GM18507 (cell line): ENCODE measurements around the gene HMGN5.

Experiments
- DNase-seq: peaks from one replicate; pipeline ENCODE4 v3.0.0; 2011; ENCODE audit warnings: low read depth; ENCODE audit not compliant: insufficient read length; ENCODE audit errors: extremely low spot score
- FAIRE-seq: peaks from 2 replicates; lab custom pipeline; 2011; peaks lifted over from hg19 to GRCh38; lab: Jason Lieb, UNC

Gene HMGN5

GRCh38 chrX:81201671-81202455 lies at the start of gene HMGN5, which contains the start of gene SH3BGRL:
HMGN5 (minus strand) TSS chrX:81201913; CDS start chrX:81121549, 80,364 bp downstream.
SH3BGRL (plus strand) TSS chrX:81202102; CDS start chrX:81202201, 99 bp downstream.
- peak; percentile 73 for FAIRE-seq
- peak; percentile 22 for DNase-seq

GRCh38 chrX:81241753-81242152 lies 40.0 kb upstream of the HMGN5 start:
- no peak for DNase-seq
- FAIRE-seq, result no peak

- FAIRE-seq, result no peak
- no peak for DNase-seq
Measured at GRCh38 chrX:81240701-81241331, 39.1 kb upstream of the HMGN5 start.

- DNase-seq, result no peak
- no peak for FAIRE-seq
Measured at GRCh38 chrX:81238166-81238565, 36.5 kb upstream of the HMGN5 start.

GRCh38 chrX:81237516-81237915 lies 35.8 kb upstream of the HMGN5 start:
- FAIRE-seq, result no peak
- DNase-seq, result no peak

GRCh38 chrX:81232218-81232617 lies 30.5 kb upstream of the HMGN5 start:
- FAIRE-seq (no peak), DNase-seq (no peak)

- DNase-seq (no peak), FAIRE-seq (no peak)
Measured at GRCh38 chrX:81231476-81231875, 29.8 kb upstream of the HMGN5 start.

GRCh38 chrX:81229901-81230300 lies 28.2 kb upstream of the HMGN5 start:
- DNase-seq (no peak), FAIRE-seq (no peak)

- no peak for FAIRE-seq
Measured at GRCh38 chrX:81229229-81229628, 27.5 kb upstream of the HMGN5 start.

GRCh38 chrX:81215685-81216084 lies 14.0 kb upstream of the HMGN5 start:
- DNase-seq (no peak), FAIRE-seq (no peak)

More at GRCh38 chrX:81229229-81229628, 27.5 kb upstream of the HMGN5 start:
- DNase-seq, result no peak

GRCh38 chrX:81208916-81209315 lies 7.2 kb upstream of the HMGN5 start:
- DNase-seq, result no peak
- no peak for FAIRE-seq

- FAIRE-seq (no peak), DNase-seq (no peak)
Measured at GRCh38 chrX:81206476-81206875, 4.8 kb upstream of the HMGN5 start.

GRCh38 chrX:81205551-81205950 lies 3.8 kb upstream of the HMGN5 start:
- FAIRE-seq, result no peak
- DNase-seq, result no peak

- FAIRE-seq, result no peak
Measured at GRCh38 chrX:81202943-81203342, 1.2 kb upstream of the HMGN5 start.

GRCh38 chrX:81202456-81202819 lies 725 bp upstream of the HMGN5 start:
- DNase-seq (no peak), FAIRE-seq (peak; percentile 58)

More at GRCh38 chrX:81202943-81203342, 1.2 kb upstream of the HMGN5 start:
- no peak for DNase-seq

- FAIRE-seq (no peak), DNase-seq (no peak)
Measured at GRCh38 chrX:81201071-81201470, 642 bp downstream of the HMGN5 start.

- FAIRE-seq (peak; percentile 78), DNase-seq (no peak)
Measured at GRCh38 chrX:81195712-81196111, 6.0 kb downstream of the HMGN5 start.

GRCh38 chrX:81195259-81195658 lies 6.5 kb downstream of the HMGN5 start:
- DNase-seq (no peak), FAIRE-seq (no peak)

GRCh38 chrX:81174286-81174685 lies 27.4 kb downstream of the HMGN5 start:
- DNase-seq (no peak), FAIRE-seq (peak; percentile 53)

- FAIRE-seq (no peak), DNase-seq (no peak)
Measured at GRCh38 chrX:81168391-81168790, 33.3 kb downstream of the HMGN5 start.
